Fibroblast of mammary gland (primary cell): ENCODE data around the gene C1orf185.

Source experiments
- DNase-seq: peaks from one replicate; pipeline ENCODE4 v3.0.0-alpha.2; 2010; ENCODE audit warnings: low read depth
- H3K4me3 ChIP-seq: 2 replicates; pipeline ENCODE4 v1.5.1; 2011; ENCODE audit warnings: low read depth, mild to moderate bottlenecking, low read length, moderate library complexity; ENCODE audit not compliant: control insufficient read depth
- CTCF ChIP-seq: conservative IDR thresholded peaks from 2 replicates; pipeline ENCODE4 v1.5.1; 2011; ENCODE audit warnings: low read depth, low read length, inconsistent platforms; ENCODE audit not compliant: control insufficient read depth, insufficient read depth

C1orf185 gene

GRCh38 chr1:51093581-51093980 lies 8.4 kb upstream of the C1orf185 start:
- no peak for TF ChIP-seq CTCF

GRCh38 chr1:51097171-51097570 lies 4.9 kb upstream of the C1orf185 start:
- TF ChIP-seq CTCF: no peak
- no peak overlapping the region for H3K4me3 ChIP-seq
- no peak for DNase-seq

More at GRCh38 chr1:51093581-51093980, 8.4 kb upstream of the C1orf185 start:
- DNase-seq: peak; percentile 71
- no peak overlapping the region for H3K4me3 ChIP-seq

- no peak overlapping the region for H3K4me3 ChIP-seq
- peak; percentile 26 for DNase-seq
- TF ChIP-seq CTCF: no peak
Observed at GRCh38 chr1:51100264-51100880, 1.7 kb upstream of the C1orf185 start.

GRCh38 chr1:51114137-51114536 lies 12.1 kb downstream of the C1orf185 start:
- H3K4me3 ChIP-seq: no peak overlapping the region
- no peak for DNase-seq
- TF ChIP-seq CTCF: no peak

GRCh38 chr1:51115714-51116404 lies 13.8 kb downstream of the C1orf185 start:
- DNase-seq: no peak
- TF ChIP-seq CTCF: no peak

GRCh38 chr1:51119331-51119730 lies 17.3 kb downstream of the C1orf185 start:
- H3K4me3 ChIP-seq: no peak overlapping the region
- no peak for TF ChIP-seq CTCF
- no peak for DNase-seq

More at GRCh38 chr1:51115714-51116404, 13.8 kb downstream of the C1orf185 start:
- H3K4me3 ChIP-seq: no peak overlapping the region
